Measurements from ENCODE around the gene ADRA2C. TPM values are rescaled to one million over a fixed set of nuclear protein-coding genes. Genes with fewer than 3 reads are reported as not detected.

Gene ADRA2C
- total RNA-seq, 1 experiment from 2014 or later = 2.4 TPM

- Mint-ChIP-seq H3K4me1 (ENCODE audit: low read depth, unreplicated experiment) (no peaks in the 10 kb centered on the region), H3K27ac (ENCODE audit: unreplicated experiment) (no peak overlapping the region), H3K36me3 (ENCODE audit: insufficient read depth, unreplicated experiment) (no peaks in the 10 kb centered on the region), H3K27me3 (ENCODE audit: unreplicated experiment) (peaks cover 39% of the 10 kb centered on the region), H3K9me3 (ENCODE audit: low read depth, unreplicated experiment) (no peaks in the 10 kb centered on the region), H3K4me3 (ENCODE audit: low read depth, unreplicated experiment) (no peak overlapping the region)
- TF ChIP-seq CTCF (IDR thresholded peaks at IDR 0.05; ENCODE audit: unreplicated experiment) = no peak
- DNase-seq = no peak
- BruUV-seq (replicated peaks) = no TSS peak
- CTCF ChIA-PET = interaction anchor here (0.6 kb wide), 1 partner anchor 98 kb away, joined by 3 read pairs; no protein-coding TSS in a partner anchor
- intact Hi-C loops (cut with micrococcal nuclease; ENCODE audit: unreplicated experiment) = no loop called here
Measured at GRCh38 chr4:3762264-3762663, 3.9 kb upstream of the ADRA2C start.

GRCh38 chr4:3762753-3763549, 3.2 kb upstream of the ADRA2C start:
- CTCF ChIA-PET = no interaction called here
- intact Hi-C loops (cut with micrococcal nuclease; ENCODE audit: unreplicated experiment) = no loop called here
- Mint-ChIP-seq H3K36me3 (ENCODE audit: insufficient read depth, unreplicated experiment) (peaks cover 5% of the 10 kb centered on the region), H3K27me3 (ENCODE audit: unreplicated experiment) (peaks cover 44% of the 10 kb centered on the region), H3K4me3 (ENCODE audit: low read depth, unreplicated experiment) (no peak overlapping the region), H3K4me1 (ENCODE audit: low read depth, unreplicated experiment) (no peaks in the 10 kb centered on the region), H3K9me3 (ENCODE audit: low read depth, unreplicated experiment) (no peaks in the 10 kb centered on the region), H3K27ac (ENCODE audit: unreplicated experiment) (no peak overlapping the region)
- no peak for DNase-seq
- TF ChIP-seq CTCF (IDR thresholded peaks at IDR 0.05; ENCODE audit: unreplicated experiment) = no peak
- BruUV-seq (replicated peaks) = no TSS peak

GRCh38 chr4:3765271-3766035, 732 bp upstream of the ADRA2C start:
- Mint-ChIP-seq H3K4me1 (ENCODE audit: low read depth, unreplicated experiment) (no peaks in the 10 kb centered on the region), H3K4me3 (ENCODE audit: low read depth, unreplicated experiment) (no peak overlapping the region), H3K27ac (ENCODE audit: unreplicated experiment) (no peak overlapping the region), H3K9me3 (ENCODE audit: low read depth, unreplicated experiment) (no peaks in the 10 kb centered on the region), H3K27me3 (ENCODE audit: unreplicated experiment) (peaks cover 25% of the 10 kb centered on the region), H3K36me3 (ENCODE audit: insufficient read depth, unreplicated experiment) (peaks cover 5% of the 10 kb centered on the region)
- intact Hi-C loops (cut with micrococcal nuclease; ENCODE audit: unreplicated experiment) = no loop called here
- DNase-seq = peak; percentile 57
- peak; percentile 16 for TF ChIP-seq CTCF (IDR thresholded peaks at IDR 0.05; ENCODE audit: unreplicated experiment)
- CTCF ChIA-PET = interaction anchor here (1.2 to 1.6 kb wide), 3 partner anchors 19 to 115 kb away, joined by 4 to 11 read pairs (median 6); no protein-coding TSS in a partner anchor
- no TSS peak for BruUV-seq (replicated peaks)

GRCh38 chr4:3766785-3767569, 792 bp downstream of the ADRA2C start:
- TF ChIP-seq CTCF (IDR thresholded peaks at IDR 0.05; ENCODE audit: unreplicated experiment) = no peak
- Mint-ChIP-seq H3K36me3 (ENCODE audit: insufficient read depth, unreplicated experiment) (peaks cover 5% of the 10 kb centered on the region), H3K9me3 (ENCODE audit: low read depth, unreplicated experiment) (no peaks in the 10 kb centered on the region), H3K4me3 (ENCODE audit: low read depth, unreplicated experiment) (peak overlapping the region; percentile 54), H3K27me3 (ENCODE audit: unreplicated experiment) (peaks cover 25% of the 10 kb centered on the region), H3K27ac (ENCODE audit: unreplicated experiment) (no peak overlapping the region), H3K4me1 (ENCODE audit: low read depth, unreplicated experiment) (no peaks in the 10 kb centered on the region)
- no peak for DNase-seq
- intact Hi-C loops (cut with micrococcal nuclease; ENCODE audit: unreplicated experiment) = no loop called here
- no TSS peak for BruUV-seq (replicated peaks)
- CTCF ChIA-PET = interaction anchor here (1.1 to 1.6 kb wide), 3 partner anchors 19 to 114 kb away, joined by 3 to 4 read pairs (median 3); no protein-coding TSS in a partner anchor

All from Calu3 (cell line).